C4-2B (cell line): ENCODE data around the gene SLC38A2.

Experiments
- CTCF ChIP-seq: fragments of 450-650 bp; conservative IDR thresholded peaks from 2 replicates; pipeline ENCODE4 v1.5.1; 2017; ENCODE audit warnings: mild to moderate bottlenecking
- ZFX ChIP-seq: fragments of 450-650 bp; IDR thresholded peaks from 2 replicates; pipeline ENCODE4 v1.6.1; 2017

- TF ChIP-seq CTCF (no peak), ZFX (no peak)
These were observed 29.1 kb upstream of the SLC38A2 start for GRCh38 chr12:46401662-46402061.
